HG02885 (cell line): ENCODE data around the gene ZNF600.
"Not testable (repeated sequence)": the region's sequence is repeated elsewhere in the genome, so short reads cannot be mapped to it uniquely, and the experiment has no call there.

Experiments
- ATAC-seq: cut with Tn5 transposase; IDR thresholded peaks from one replicate; pipeline ENCODE4 v1.9.1; 2021; ENCODE audit warnings: mild to moderate bottlenecking; ENCODE audit not compliant: unreplicated experiment, poor library complexity

ZNF600 gene

DNA sequence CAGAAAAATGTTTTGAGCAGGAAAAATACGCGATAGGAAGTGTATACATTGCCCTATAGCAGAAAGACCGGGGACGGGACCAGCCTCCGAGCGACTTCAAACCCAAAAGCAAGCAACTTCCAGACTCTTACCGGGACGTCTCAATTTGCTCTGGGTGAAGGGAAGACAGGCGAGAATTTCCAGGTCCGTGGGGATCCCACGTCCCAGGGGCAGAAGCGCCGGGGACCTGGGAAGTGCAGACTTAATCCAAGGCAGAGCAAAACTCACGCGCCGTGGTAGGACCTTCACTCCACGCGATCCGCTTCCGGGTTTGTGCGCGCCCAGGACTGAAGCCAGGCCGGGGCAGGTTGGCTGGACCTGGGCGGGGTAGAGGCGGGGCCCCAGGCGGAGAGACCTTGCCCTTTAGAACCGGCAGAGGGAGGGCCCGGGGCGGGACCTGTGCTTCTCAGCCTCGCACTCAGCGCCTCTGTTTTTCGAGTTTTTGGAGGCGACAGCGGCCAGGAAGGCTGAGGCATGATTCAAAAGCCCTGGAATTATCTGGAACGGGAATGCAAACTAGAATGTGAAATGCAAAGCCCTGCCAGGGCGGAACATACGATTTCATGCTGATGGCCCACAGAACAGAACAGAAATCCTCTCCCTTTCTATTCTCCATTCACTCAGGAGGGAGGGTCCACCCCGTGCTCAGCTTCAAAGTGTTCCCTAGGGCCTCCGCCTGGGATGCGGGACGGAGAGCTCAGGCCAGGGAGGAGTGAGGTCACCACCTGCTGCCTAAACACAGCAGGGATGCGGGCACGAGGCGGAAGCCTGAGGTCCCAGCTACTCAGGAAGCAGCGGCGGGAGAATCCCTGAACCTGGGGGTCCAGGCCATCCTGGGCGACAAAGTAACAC, at the start of gene ZNF600:
Gene ZNF600 (minus strand): TSS at position 328 of the 891 bp plus-strand sequence. CDS start 7,903 bp downstream, outside the sequence.
- peak; percentile 99 for ATAC-seq

GRCh38 chr19:52834289-52834688, 47.7 kb upstream of the ZNF600 start:
- ATAC-seq = not testable (repeated sequence)

DNA sequence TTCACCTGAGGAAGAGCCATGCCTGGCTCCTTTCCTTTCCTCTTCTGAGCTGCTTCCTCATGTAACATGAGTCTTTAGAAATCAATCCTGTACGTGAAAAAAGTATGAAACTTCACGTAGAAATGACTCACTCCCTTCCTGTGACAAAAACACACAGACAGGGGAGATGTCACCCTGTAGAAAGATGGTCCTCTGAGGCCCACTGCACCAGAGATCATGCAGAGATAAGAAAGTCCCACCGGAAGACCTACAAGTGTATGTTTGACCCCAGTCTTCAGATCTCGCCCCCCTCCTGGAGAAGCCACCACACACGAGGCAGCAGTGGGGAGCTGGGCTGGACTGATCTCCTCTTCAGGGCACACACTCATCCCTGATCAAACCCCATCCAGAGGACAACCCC, 47.0 kb upstream of the ZNF600 start:
- ATAC-seq = not testable (repeated sequence)

DNA sequence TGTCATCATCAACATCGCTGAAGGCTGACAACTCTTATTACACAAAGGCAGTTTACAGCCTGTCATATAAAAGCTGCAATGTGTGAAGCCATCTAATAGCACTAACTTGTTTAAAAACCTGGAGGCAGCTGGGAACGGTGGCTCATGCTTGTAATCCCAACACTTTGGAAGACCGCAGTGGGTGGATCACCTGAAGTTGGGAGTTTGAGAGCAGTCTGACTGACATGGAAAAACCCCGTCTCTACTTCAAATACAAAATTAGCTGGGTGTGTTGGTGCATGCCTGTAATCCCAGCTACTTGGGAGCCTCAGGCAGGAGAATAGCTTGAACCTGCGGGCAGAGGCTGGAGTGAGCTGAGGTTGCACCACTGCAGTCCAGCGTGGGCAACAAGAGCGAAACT, 43.3 kb upstream of the ZNF600 start:
- not testable (repeated sequence) for ATAC-seq

GRCh38 chr19:52825765-52826164, 39.2 kb upstream of the ZNF600 start:
- ATAC-seq = no peak

GRCh38 chr19:52823676-52824075, 37.1 kb upstream of the ZNF600 start:
- ATAC-seq = no peak

- peak; percentile 98 for ATAC-seq
These were observed 34.8 kb upstream of the ZNF600 start, which contains the start of gene ZNF28 for GRCh38 chr19:52821204-52821960. Gene ZNF28 (minus strand): TSS chr19:52821633. CDS start chr19:52817958, 3,675 bp downstream.

DNA sequence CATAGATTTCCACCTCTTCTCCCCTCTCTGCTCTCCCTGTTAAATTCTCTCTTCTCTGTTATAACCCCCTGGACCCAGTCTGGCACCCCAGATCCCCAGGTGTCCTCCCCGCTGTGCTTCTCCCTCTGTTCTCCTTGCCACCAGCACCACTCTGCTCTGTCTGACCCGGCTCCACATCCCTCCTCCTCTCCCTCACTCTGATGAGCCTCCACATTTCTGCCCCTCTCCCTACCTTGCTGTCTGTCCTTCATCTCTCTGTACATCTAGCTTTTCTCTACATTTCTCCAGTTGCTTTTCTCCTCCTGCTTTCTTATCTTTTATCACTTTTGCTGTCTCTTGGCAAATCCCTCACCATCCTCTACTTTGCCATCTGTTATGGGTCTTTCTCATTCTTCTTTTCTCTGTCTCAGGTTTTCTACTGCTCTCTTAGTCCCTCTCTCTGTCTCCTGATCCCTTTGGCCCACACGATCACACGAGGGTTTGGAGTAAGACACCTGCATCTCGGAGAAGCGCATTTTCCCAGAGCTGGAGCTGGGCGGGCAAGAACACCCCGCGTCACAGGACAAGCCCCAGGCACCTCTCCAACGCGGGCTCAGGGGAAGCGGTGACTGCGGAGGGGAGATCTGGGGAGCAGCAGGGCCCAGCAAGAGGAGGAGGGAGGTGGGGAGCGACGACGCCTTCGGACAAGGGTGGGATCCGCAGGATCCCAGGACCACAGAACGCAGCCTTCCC, 34.0 kb upstream of the ZNF600 start:
- peak; percentile 31 for ATAC-seq

DNA sequence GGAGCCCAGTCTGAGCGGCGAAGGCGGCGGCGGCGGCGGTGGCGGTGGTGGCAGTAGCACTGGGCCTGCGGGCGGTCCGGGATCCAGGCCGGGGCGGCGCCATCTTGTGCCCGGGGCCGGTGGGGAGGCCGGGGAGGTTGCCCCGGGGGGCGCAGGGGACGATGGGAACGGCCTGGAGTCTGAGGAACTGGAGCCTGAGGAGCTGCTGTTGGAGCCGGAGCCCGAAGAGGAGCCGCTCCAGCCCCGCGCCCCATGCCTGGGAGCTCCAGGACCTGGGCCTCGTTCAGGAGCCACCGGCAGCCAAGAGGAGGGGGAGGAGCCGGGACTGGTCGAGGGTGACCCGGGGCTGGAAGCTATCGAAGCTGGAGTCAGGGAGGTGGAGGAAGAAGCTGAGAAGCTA, 23.2 kb upstream of the ZNF600 start:
- no peak for ATAC-seq

DNA sequence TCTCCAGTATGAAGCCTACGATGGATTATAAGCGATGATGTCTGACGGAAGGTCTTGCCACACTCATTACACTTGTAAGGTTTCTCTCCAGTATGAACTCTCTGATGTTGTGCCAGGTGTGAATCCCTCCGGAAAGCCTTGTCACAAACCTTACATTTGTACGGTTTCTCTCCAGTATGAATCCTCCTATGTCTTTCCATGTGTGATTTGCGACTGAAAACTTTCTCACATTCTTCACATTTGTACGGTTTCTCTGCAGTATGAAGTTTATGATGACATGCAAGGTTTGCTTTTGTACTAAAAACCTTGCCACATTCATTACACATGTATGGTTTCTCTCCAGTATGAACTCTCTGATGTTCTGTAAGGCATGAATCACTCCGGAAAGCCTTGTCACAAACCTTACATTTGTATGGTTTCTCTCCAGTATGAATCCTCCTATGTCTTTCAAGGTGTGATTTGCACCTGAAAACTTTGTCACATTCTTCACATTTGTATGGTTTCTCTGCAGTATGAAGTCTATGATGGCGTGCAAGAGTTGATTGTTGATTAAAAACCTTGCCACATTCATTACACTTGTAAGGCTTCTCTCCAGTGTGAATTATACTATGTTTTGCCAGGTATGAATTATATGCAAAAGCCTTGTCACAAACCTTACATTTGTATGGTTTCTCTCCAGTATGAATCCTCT, 13.5 kb upstream of the ZNF600 start:
- ATAC-seq = not testable (repeated sequence)

DNA sequence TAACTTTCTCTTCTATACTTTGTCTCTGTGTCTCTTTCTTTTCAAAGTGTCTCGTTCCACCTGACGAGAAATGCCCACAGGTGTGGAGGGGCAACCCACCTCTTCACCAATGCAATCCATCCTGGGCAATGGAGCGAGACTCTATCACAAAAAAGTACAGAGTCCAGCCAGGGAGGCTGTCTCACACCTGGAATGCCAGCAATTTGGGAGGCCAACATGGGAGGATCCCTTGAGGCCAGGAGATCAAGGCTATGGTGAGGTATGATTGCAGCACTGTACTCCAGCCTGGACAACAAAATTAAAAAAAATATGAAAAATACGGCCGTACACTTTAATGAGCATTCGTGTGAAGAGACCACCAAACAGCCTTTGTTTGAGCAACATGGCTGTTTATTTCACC, 2.8 kb upstream of the ZNF600 start:
- ATAC-seq = no peak

- ATAC-seq = peak; percentile 17
These were observed 520 bp downstream of the ZNF600 start for GRCh38 chr19:52786078-52786463.

DNA sequence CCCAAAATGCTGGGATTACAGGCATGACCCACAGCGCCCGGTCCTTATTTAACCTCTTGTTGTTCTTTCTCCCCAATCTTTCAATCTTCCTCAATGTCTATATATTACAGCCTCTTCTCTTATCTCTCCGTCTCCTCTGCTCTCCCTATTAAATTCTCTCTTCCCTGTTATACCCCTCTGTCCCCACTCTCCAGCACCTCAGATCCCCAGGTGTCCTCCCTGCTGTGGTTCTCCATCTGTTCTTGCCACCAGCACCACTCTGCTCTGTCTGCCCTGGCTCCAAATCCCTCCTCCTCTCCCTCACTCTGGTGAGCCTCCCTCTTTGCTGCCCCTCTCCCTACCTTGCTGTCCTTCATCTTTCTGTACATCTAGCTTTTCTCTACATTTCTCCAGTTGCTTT, 1.1 kb downstream of the ZNF600 start:
- ATAC-seq = no peak

DNA sequence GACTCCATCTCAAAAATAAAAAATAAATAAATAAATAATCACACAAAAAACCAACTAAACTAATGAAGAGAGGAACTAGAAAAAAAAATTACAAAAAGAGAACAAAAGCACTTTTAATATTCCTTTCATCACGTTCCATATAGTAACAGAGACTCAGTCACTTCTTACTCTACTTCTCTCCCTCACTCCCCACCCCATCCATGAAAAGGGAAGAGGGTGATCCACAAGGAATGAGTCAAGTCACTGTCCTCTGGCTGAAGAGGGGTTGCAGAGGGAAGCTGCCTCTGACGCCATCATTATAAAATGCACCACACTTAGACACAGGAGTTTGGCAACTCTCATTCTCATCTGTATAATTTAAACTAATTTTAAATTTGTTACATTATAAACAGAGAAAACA, 3.7 kb downstream of the ZNF600 start:
- ATAC-seq = not testable (repeated sequence)

GRCh38 chr19:52778811-52779210, 7.8 kb downstream of the ZNF600 start:
- ATAC-seq = no peak

DNA sequence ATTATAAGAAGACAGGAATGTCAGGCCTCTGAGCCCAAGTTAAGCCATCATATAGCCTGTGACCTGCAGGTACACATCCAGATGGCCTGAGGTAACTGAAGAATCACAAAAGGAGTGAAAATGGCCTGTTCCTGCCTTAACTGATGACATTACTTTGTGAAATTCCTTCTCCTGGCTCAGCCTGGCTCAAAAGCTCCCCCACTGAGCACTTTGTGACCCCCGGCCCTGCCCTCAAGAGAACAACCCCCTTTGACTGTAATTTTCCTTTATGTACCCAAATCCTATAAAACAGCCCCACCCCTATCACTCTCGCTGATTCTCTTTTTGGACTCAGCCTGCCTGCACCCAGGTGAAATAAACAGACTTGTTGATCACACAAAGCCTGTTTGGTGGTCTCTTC, 30.1 kb downstream of the ZNF600 start:
- not testable (repeated sequence) for ATAC-seq

- ATAC-seq = no peak
These were observed 36.8 kb downstream of the ZNF600 start for GRCh38 chr19:52749780-52750179.

DNA sequence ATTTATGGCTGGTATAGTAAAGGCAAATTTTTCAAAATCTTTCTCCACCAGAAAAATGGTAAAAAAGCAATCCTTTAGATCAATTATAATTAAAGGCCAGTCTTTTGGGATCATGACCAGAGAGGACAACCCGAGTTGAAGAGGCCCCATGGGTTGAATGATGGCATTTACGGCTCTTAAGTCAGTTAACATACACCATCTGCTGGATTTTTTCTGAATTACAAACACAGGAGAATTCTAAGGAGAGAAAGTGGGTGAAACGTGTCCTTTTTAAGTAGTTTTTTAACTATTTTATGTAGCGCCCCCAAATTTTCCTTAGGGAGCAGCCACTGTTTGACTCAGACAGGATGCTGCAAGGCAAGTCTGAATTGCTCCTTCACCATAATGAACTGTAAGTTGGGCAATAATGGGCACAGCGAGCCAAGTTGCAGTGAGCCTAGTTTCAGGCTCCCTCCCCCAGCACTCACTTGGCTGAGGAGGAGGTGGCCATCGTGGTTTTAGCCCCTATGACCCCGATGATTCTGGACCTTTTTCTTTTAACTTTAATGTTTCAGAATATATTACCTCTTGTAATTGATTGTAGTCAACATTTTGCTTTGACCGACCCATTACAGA, 38.1 kb downstream of the ZNF600 start:
- no peak for ATAC-seq

DNA sequence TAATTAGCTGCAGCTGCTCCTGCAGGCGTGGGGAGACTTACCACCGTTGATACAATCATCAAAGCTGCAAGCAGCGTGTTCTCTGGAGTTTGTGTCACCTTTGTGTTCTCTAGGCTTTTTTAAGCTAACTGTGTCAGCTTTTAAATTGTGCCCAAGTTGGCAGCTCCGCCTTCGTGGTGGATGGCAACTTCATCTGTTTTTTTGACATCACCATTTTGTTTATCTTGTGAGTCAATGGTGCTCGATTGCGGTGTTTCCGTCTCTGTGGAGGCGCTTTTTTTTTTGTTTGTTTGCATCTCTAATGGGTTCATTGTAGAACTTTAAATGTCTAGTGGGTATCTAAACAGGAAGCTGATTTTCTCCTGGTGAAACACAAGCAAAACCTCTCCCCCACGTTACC, 40.7 kb downstream of the ZNF600 start:
- not testable (repeated sequence) for ATAC-seq

DNA sequence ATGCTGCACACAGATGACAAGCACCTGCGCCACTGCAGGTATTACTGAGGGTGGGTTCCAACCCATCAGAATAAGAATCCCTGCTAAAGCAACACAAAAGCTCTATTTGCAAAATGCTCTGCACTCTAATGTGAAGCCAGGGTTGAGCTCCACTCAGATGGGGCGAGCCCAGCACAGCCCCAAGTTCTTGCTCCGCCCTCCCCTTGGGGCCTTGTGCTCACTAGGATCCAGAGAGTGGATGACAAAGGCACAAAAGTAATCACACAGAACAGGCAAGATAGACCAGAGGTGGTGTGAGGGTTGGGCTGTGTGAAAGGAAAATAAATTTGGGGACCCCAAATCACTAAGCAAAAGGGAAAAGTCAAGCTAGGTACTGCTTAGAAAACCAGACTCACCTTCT, 43.5 kb downstream of the ZNF600 start:
- ATAC-seq = no peak
